GM12878 (cell line): Measurements from ENCODE around the gene C1orf21. TPM values are rescaled to one million over a fixed set of nuclear protein-coding genes. Genes with fewer than 3 reads are reported as not detected.

Experiments used
- ATAC-seq: fragments of 200-7000 bp; cut with Tn5 transposase; 3 replicates; pipeline ENCODE4 v1.9.1; 2020; ENCODE audit warnings: mild to moderate bottlenecking, moderate library complexity
- BruUV-seq: library from RNA; stranded (reverse); fragments of 400-500 nt; replicated peaks from 2 replicates; lab custom pipeline; 2021; lab: Mats Ljungman, UMichigan
- CTCF ChIA-PET: fragments of 300-600 bp; sonication (Branson Sonifier 250); formaldehyde crosslinking; extraction: SDS; loops from one replicate; lab custom pipeline; 2021; ENCODE audit warnings: inconsistent platforms; lab: Yijun Ruan, JAX
- POLR2A ChIA-PET: fragments of 350-600 bp; formaldehyde crosslinking; extraction: SDS; loops from one replicate; lab custom pipeline; 2021; ENCODE audit warnings: inconsistent platforms; lab: Charles Lee
- RAD21 ChIA-PET: fragments of 300-600 bp; sonication (Branson Sonifier 250); formaldehyde crosslinking; loops from one replicate; lab custom pipeline; 2023; ENCODE audit warnings: antibody characterized with exemption; ENCODE audit not compliant: unreplicated experiment; lab: Charles Lee
- SMC1A ChIA-PET: fragments of 300-600 bp; sonication (Branson Sonifier 250); formaldehyde crosslinking; loops from one replicate; lab custom pipeline; 2023; ENCODE audit not compliant: unreplicated experiment, uncharacterized antibody; lab: Charles Lee
- DNase-seq: peaks from one replicate; pipeline ENCODE4 v3.0.0-alpha.2; 2011; ENCODE audit warnings: low read depth, low spot score
- FAIRE-seq: peaks from 3 replicates; lab custom pipeline; 2011; peaks lifted over from hg19 to GRCh38; lab: Jason Lieb, UNC
- H2AFZ ChIP-seq: 2 replicates; pipeline ENCODE4 v1.6.0; 2011; ENCODE audit warnings: low read depth, low read length, control low read depth; ENCODE audit not compliant: control insufficient read depth
- H3K27ac ChIP-seq: 2 replicates; pipeline ENCODE4 v1.5.1; 2011; ENCODE audit warnings: control low read depth; ENCODE audit not compliant: control insufficient read depth, insufficient read depth
- H3K27me3 ChIP-seq, 2 experiments: replicated peaks in 1 of 2; 2 replicates each; pipeline versions ENCODE4 v1.6.0 to v1.6.1; 2011; ENCODE audit warnings: low read length in 1 of 2; ENCODE audit not compliant: control insufficient read depth in 2 of 2, insufficient read depth in 2 of 2
- H3K36me3 ChIP-seq, 2 experiments: 2 replicates each; pipeline ENCODE4 v1.5.1; 2011; ENCODE audit warnings: low read length in 1 of 2; ENCODE audit not compliant: control insufficient read depth in 2 of 2, insufficient read depth in 2 of 2
- H3K4me1 ChIP-seq: 2 replicates; pipeline ENCODE4 v1.6.1; 2011; ENCODE audit warnings: mild to moderate bottlenecking, low read length, moderate library complexity, mixed read lengths; ENCODE audit not compliant: control insufficient read depth, insufficient read depth
- H3K4me2 ChIP-seq: 2 replicates; pipeline ENCODE4 v1.6.0; 2011; ENCODE audit warnings: control low read depth; ENCODE audit not compliant: control insufficient read depth, insufficient read depth
- H3K4me3 ChIP-seq: fragments of 200-600 bp; sonication (generic); 2 replicates; pipeline ENCODE4 v1.5.1; 2016
- H3K79me2 ChIP-seq: 2 replicates; pipeline ENCODE4 v1.6.0; 2011; ENCODE audit warnings: low read length; ENCODE audit not compliant: control insufficient read depth, insufficient read depth
- H3K9ac ChIP-seq: 2 replicates; pipeline ENCODE4 v1.8.0; 2011; ENCODE audit warnings: low read length, control low read depth, mixed read lengths; ENCODE audit not compliant: control insufficient read depth, insufficient read depth
- H3K9me3 ChIP-seq: replicated peaks from 3 replicates; pipeline ENCODE4 v1.5.1; 2011; ENCODE audit warnings: mild to moderate bottlenecking, low read length; ENCODE audit not compliant: control insufficient read depth, insufficient read depth
- H4K20me1 ChIP-seq: 2 replicates; pipeline ENCODE4 v1.6.0; 2011; ENCODE audit not compliant: control insufficient read depth, insufficient read depth
- BMI1 ChIP-seq: fragments of 450-650 bp; IDR thresholded peaks from 2 replicates; pipeline ENCODE4 v1.6.1; 2016; ENCODE audit warnings: mild to moderate bottlenecking, moderate library complexity, borderline replicate concordance
- CEBPB ChIP-seq, 2 experiments: fragments of 150-350 bp in 1 of 2; IDR thresholded peaks; 2 replicates each; pipeline ENCODE4 v1.6.1; 2012 to 2014; ENCODE audit warnings: low read depth in 2 of 2, low read length in 2 of 2, borderline replicate concordance in 1 of 2, inconsistent platforms in 1 of 2
- CHD4 ChIP-seq: fragments of 200-600 bp; sonication (generic); IDR thresholded peaks from 2 replicates; pipeline ENCODE4 v1.6.1; 2016; ENCODE audit warnings: mild to moderate bottlenecking
- HSF1 ChIP-seq: fragments of 150-350 bp; IDR thresholded peaks from 2 replicates; pipeline ENCODE4 v1.6.1; 2014; ENCODE audit warnings: mild to moderate bottlenecking, low read depth, low read length
- IRF3 ChIP-seq: fragments of 450-650 bp; IDR thresholded peaks from 2 replicates; pipeline ENCODE4 v1.6.1; 2014; ENCODE audit warnings: mild to moderate bottlenecking
- MTA3 ChIP-seq: IDR thresholded peaks from 2 replicates; pipeline ENCODE4 v1.6.1; 2012; ENCODE audit warnings: low read length, inconsistent platforms, borderline replicate concordance
- MYB ChIP-seq: fragments of 150-350 bp; IDR thresholded peaks from 2 replicates; pipeline ENCODE4 v1.6.1; 2014; ENCODE audit warnings: mild to moderate bottlenecking, low read depth, low read length, borderline replicate concordance
- MYC ChIP-seq: IDR thresholded peaks from 2 replicates; pipeline ENCODE4 v1.6.1; 2011; ENCODE audit warnings: mild to moderate bottlenecking, low read length, moderate library complexity, inconsistent platforms; ENCODE audit not compliant: insufficient read depth, insufficient replicate concordance, insufficient read length, severe bottlenecking
- NR2C1 ChIP-seq: fragments of 450-650 bp; IDR thresholded peaks from 2 replicates; pipeline ENCODE4 v1.6.1; 2017; ENCODE audit warnings: antibody characterized with exemption, mild to moderate bottlenecking, moderate library complexity
- SUZ12 ChIP-seq: fragments of 200-600 bp; sonication (generic); IDR thresholded peaks from one replicate; pipeline ENCODE4 v1.6.1; 2018; ENCODE audit warnings: antibody characterized with exemption, mild to moderate bottlenecking; ENCODE audit not compliant: unreplicated experiment
- TARDBP ChIP-seq: IDR thresholded peaks from 2 replicates; pipeline ENCODE4 v1.6.1; 2016; ENCODE audit warnings: borderline replicate concordance
- USF1 ChIP-seq: IDR thresholded peaks from 2 replicates; pipeline ENCODE4 v1.6.1; 2011; ENCODE audit warnings: borderline replicate concordance, low read depth, mild to moderate bottlenecking, moderate library complexity, mixed read lengths, low read length; ENCODE audit not compliant: insufficient read depth; ENCODE audit errors: extremely low read length
- ZNF207 ChIP-seq: fragments of 450-650 bp; IDR thresholded peaks from 2 replicates; pipeline ENCODE4 v1.6.1; 2014; ENCODE audit warnings: antibody characterized with exemption, mild to moderate bottlenecking, borderline replicate concordance
- ZSCAN29 ChIP-seq: fragments of 450-650 bp; IDR thresholded peaks from 2 replicates; pipeline ENCODE4 v1.6.1; 2017; ENCODE audit warnings: mild to moderate bottlenecking, moderate library complexity
- WGBS: methylation state at CpG from one replicate; pipeline ENCODE4 v1.1.6; 2016; ENCODE audit warnings: low lambda C conversion rate; ENCODE audit not compliant: insufficient replicate concordance, insufficient coverage; ENCODE audit errors: missing lambda C conversion rate; 5-methylcytosine and 5-hydroxymethylcytosine counted together
- in situ Hi-C: fragments of 300-500 bp; cut with MboI; formaldehyde crosslinking; loops from 9 replicates; pipeline ENCODE4 v1.14.3; 2018; ENCODE audit warnings: mixed read lengths
- intact Hi-C: fragments of 100-400 bp; cut with micrococcal nuclease; formaldehyde crosslinking; loops from one replicate; pipeline ENCODE4 v1.14.2; 2022; ENCODE audit not compliant: unreplicated experiment
- polyA plus RNA-seq, 11 experiments: library from polyadenylated mRNA; depleted of rRNA in 4 of 11; unstranded in 6 of 11; stranded (reverse) in 5 of 11; fragments of >200 nt; fragmentation: Nextera tagmentation in 4 of 11; fragmentation: Illumina TruSeq in 1 of 11; extraction: Ambion mirVana in 4 of 11; extraction: Trizol in 1 of 11; gene quantifications; 1 replicate in 1 of 11; 2 replicates in 10 of 11; pipeline versions ENCODE4 v1.2.1 to v1.2.3, GENCODE V29; 2011 to 2016; ENCODE audit warnings: inconsistent platforms in 2 of 11, missing spikeins in 2 of 11, low read depth in 1 of 11
- total RNA-seq, 4 experiments: library from RNA; depleted of rRNA in 3 of 4; stranded (reverse); fragments of >200 nt in 3 of 4; fragmentation: Illumina TruSeq in 1 of 4; extraction: Trizol in 1 of 4; gene quantifications; 2 replicates each; pipeline versions ENCODE4 v1.2.1 to v1.2.3, GENCODE V29; 2013 to 2021
- TF ChIP-seq, protein P1 (sequence below): fragments of 150-350 bp; IDR thresholded peaks from 2 replicates; pipeline ENCODE4 v1.6.1; 2016; ENCODE audit warnings: low read depth, low read length

Gene C1orf21
- total and polyA plus RNA-seq, 10 of the 15 experiments (the other 5 are each of a cell fraction or from before 2014, with no cell fraction given): 0.03 to 1.6 (median 0.17) TPM; not detected in 3

GRCh38 chr1:184634296-184634695, 247.5 kb downstream of the C1orf21 start:
- intact Hi-C loops: no loop called here
- Histone ChIP-seq H3K4me2 (no peak overlapping the region), H3K27ac (no peak overlapping the region), H4K20me1 (no peaks in the 10 kb centered on the region)
- ChIA-PET RAD21 (no interaction called here), SMC1A (no interaction called here)
- no peak for ATAC-seq
- TF ChIP-seq ZNF207 (no peak), MYC (no peak), SUZ12 (no peak), BMI1 (no peak), MTA3 (no peak), IRF3 (no peak), CEBPB (IDR thresholded peaks at IDR 0.05; ENCODE audit: borderline replicate concordance in 1 of 2, low read depth in 2 of 2, low read length in 2 of 2) (no peak), MYB (no peak), CHD4 (no peak), TARDBP (no peak), HSF1 (no peak), USF1 (no peak), ZSCAN29 (no peak), NR2C1 (no peak)
- TF ChIP-seq, protein P1, sequence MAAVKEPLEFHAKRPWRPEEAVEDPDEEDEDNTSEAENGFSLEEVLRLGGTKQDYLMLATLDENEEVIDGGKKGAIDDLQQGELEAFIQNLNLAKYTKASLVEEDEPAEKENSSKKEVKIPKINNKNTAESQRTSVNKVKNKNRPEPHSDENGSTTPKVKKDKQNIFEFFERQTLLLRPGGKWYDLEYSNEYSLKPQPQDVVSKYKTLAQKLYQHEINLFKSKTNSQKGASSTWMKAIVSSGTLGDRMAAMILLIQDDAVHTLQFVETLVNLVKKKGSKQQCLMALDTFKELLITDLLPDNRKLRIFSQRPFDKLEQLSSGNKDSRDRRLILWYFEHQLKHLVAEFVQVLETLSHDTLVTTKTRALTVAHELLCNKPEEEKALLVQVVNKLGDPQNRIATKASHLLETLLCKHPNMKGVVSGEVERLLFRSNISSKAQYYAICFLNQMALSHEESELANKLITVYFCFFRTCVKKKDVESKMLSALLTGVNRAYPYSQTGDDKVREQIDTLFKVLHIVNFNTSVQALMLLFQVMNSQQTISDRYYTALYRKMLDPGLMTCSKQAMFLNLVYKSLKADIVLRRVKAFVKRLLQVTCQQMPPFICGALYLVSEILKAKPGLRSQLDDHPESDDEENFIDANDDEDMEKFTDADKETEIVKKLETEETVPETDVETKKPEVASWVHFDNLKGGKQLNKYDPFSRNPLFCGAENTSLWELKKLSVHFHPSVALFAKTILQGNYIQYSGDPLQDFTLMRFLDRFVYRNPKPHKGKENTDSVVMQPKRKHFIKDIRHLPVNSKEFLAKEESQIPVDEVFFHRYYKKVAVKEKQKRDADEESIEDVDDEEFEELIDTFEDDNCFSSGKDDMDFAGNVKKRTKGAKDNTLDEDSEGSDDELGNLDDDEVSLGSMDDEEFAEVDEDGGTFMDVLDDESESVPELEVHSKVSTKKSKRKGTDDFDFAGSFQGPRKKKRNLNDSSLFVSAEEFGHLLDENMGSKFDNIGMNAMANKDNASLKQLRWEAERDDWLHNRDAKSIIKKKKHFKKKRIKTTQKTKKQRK: no peak
- TF ChIP-seq, all 136 proteins: peak for 0
- ChIA-PET POLR2A (no interaction called here), CTCF (no interaction called here)
- Histone ChIP-seq H3K9me3 (no peaks in the 10 kb centered on the region; the same call in 2 of the 3 replicates), H3K4me1 (no peaks in the 10 kb centered on the region), H3K36me3 (no peaks in the 10 kb centered on the region), H2AFZ (no peak overlapping the region), H3K27me3 (no peaks in the 10 kb centered on the region; a peak in 2 of 4 replicates), H3K4me3 (no peak overlapping the region), H3K9ac (no peak overlapping the region), H3K79me2 (no peaks in the 10 kb centered on the region)
- WGBS: 18% methylated on average over 1 of the region's 1 CpG
- in situ Hi-C loops: no loop called here
- no peak for DNase-seq
- no peak for FAIRE-seq
- BruUV-seq: no TSS peak
